Coronary artery (tissue), 2 donors: Measurements from ENCODE around the gene LARGE1.

ENCODE experiments used
- DNase-seq: peaks from one replicate; pipeline ENCODE4 v3.0.0-alpha.2; 2017; ENCODE audit warnings: low spot score
- H3K27ac ChIP-seq, 2 donors: fragments of 200-600 bp; sonication (generic); one replicate each; pipeline ENCODE4 v1.5.1; 2016 to 2019
- H3K4me3 ChIP-seq: fragments of 200-600 bp; sonication (generic); 2 replicates; pipeline ENCODE4 v1.5.1; 2016; ENCODE audit warnings: mild to moderate bottlenecking, moderate library complexity
- CTCF ChIP-seq: fragments of 200-600 bp; sonication (generic); IDR thresholded peaks from one replicate; pipeline ENCODE4 v1.5.1; 2019; ENCODE audit warnings: antibody characterized with exemption

LARGE1 gene

DNA sequence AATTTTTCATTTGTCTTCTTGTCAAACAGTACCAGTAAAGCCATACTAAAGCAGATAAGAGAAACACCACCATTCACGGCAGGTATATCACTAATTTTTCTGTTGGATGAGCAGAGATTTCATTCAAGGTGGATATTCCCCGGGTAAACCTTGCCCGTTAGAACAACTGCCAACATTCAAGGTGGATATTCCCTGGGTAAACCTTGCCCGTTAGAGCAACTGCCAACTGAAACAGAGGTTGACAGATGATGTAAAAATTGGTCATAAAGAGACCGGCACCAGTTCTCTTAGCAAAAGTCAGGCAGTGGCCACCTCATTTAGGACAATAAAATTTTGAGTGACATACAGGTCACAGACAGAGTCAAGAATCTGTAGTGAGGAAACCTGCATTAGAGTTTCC lies 438.7 kb downstream of the LARGE1 start:
- no peak for TF ChIP-seq CTCF
- Histone ChIP-seq H3K4me3 (no peak overlapping the region), H3K27ac (no peak overlapping the region)
- DNase-seq, result no peak

DNA sequence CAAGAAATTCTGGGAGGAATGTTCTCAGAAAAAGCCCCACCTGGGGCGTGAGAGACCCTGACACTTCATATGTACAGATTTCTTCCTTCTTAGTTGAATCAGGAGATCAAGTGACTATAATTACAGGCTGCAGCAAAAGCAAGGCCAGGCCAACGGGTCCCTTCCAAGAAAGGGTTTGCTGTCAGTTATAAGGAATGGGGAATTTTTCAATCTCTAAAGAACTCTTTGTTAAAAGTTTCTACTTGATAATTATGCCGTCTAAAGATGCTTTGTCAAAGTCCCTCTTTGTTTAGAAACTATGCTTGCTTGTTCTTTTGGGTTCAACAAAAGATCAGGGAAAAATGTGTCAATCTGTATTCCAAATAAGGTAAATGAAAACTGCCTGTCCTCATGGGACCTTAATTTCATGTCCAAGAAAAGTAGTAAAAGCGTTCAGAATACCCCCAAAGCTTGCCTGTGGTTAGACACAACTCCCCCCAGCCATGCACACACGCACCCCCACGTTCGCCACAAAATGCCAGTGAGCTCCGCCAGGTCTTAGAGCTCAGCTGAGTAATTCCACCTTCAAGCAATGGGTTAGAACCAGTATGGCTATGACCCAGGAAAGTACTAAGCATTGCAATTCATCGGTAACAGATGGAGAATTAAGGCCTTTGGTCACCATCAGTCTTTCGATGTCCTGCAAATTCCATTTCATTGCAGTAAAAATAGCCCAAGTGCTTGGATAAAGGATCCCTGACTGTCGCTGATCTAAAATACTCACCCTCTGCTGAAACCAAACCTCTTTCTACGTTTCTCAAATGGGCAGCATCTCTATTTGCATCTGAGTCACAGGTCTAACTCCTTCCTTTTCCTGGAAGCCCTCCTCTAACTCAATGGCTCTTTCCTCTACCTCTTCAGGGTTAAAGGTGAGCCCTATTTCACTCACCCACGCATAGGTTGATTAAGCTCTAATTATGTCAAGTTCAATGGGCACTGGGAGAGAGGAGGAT lies 442.9 kb downstream of the LARGE1 start:
- H3K27ac ChIP-seq, result no peak overlapping the region
- H3K4me3 ChIP-seq, result no peak overlapping the region
- DNase-seq, result no peak
- TF ChIP-seq CTCF, result no peak

DNA sequence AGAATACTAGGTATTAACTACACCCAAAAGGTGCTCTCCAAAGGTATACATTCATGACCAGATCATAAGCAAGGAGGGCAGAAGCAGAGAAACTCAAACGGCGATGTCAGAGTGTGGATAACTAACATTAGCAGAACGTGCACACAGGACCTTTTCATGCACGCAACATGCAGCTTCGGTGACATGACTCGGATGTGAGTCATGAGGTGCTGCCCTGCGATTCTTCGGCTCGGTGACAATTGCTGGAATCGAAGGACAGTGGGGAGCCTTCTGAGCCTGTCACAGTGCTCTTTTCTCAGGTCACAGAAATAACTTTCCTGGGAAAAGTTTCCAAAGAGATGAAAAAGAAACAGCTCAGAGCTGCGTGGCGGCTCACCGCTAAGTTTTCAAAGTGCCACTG lies 443.6 kb downstream of the LARGE1 start:
- Histone ChIP-seq H3K27ac (no peak overlapping the region), H3K4me3 (no peak overlapping the region)
- no peak for TF ChIP-seq CTCF
- no peak for DNase-seq

DNA sequence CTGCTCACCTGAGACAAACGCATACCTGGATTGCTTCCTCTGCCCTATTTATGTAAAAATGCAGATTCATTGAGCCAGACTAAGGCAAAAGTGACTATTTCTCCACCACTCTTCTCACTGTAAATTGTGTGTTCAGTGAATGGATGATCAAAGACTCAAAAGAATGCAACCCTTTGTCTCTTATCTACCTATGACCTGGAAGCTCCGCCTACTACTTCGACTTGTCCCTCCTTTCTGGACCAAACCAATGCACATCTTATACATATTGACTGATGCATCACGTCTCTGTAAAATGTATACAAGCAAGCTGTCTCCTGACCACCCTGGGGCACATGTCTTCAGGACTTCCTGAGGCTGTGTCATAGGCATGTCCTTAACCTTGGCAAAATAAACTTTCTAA lies 444.1 kb downstream of the LARGE1 start:
- H3K4me3 ChIP-seq, result no peak overlapping the region
- DNase-seq, result no peak
- no peak for TF ChIP-seq CTCF
- H3K27ac ChIP-seq, result no peak overlapping the region

DNA sequence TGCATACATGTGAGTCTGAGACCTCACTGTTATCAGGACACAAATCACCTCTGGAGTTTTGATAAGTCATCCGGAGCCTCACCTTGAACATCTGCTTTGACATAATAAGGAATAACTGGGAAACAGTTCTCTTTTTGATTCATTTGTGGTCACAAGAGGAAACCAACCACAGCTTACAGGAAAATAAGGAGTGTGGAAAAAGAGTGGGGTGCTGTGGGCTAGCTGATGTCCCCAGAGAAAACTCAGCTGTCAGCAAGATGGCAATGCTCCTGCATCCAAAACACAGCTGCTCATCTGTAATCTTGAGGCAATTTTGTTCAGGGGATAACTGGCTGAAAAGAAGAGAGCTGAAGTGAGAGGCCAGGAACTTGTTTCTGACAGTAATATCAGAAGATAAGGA lies 445.7 kb downstream of the LARGE1 start:
- H3K27ac ChIP-seq, result no peak overlapping the region
- TF ChIP-seq CTCF, result no peak
- no peak overlapping the region for H3K4me3 ChIP-seq
- DNase-seq, result no peak

- no peak overlapping the region for H3K27ac ChIP-seq
- TF ChIP-seq CTCF, result no peak
- no peak for DNase-seq
- no peak overlapping the region for H3K4me3 ChIP-seq
Measured at GRCh38 chr22:33472462-33473344, 447.6 kb downstream of the LARGE1 start.
